Cardiac fibroblast (primary cell): Measurements from ENCODE around the gene PMEPA1.

Experiments used
- DNase-seq, 2 donors: peaks; one replicate each; pipeline versions ENCODE4 v3.0.0 to v3.0.0-alpha.2; 2010; ENCODE audit warnings: low read depth in 2 of 2
- H3K4me3 ChIP-seq, 2 donors: replicated peaks in 1 of 2; 1 replicate in 1 of 2; 2 replicates in 1 of 2; pipeline ENCODE4 v1.5.1; 2011; ENCODE audit warnings: low read depth in 2 of 2, low read length in 2 of 2, mild to moderate bottlenecking in 2 of 2, moderate library complexity in 1 of 2
- CTCF ChIP-seq: IDR thresholded peaks from one replicate; pipeline ENCODE4 v1.5.1; 2011; ENCODE audit warnings: low read depth, mild to moderate bottlenecking, low read length, inconsistent platforms

PMEPA1 gene

GRCh38 chr20:57670288-57671071 lies 39.3 kb downstream of the PMEPA1 start:
- DNase-seq, result no peak
- TF ChIP-seq CTCF, result no peak
- H3K4me3 ChIP-seq, result no peak overlapping the region

- no peak for TF ChIP-seq CTCF
- DNase-seq, result no peak
- H3K4me3 ChIP-seq, result no peak overlapping the region
Measured at GRCh38 chr20:57669632-57670031, 40.2 kb downstream of the PMEPA1 start.

- no peak for DNase-seq
- H3K4me3 ChIP-seq, result no peak overlapping the region
- no peak for TF ChIP-seq CTCF
Measured at GRCh38 chr20:57667924-57668782, 41.7 kb downstream of the PMEPA1 start.

- DNase-seq, result no peak
- no peak overlapping the region for H3K4me3 ChIP-seq
- TF ChIP-seq CTCF, result no peak
Measured at GRCh38 chr20:57667388-57667787, 42.4 kb downstream of the PMEPA1 start.

GRCh38 chr20:57666834-57667157 lies 43.0 kb downstream of the PMEPA1 start:
- H3K4me3 ChIP-seq, result no peak overlapping the region
- TF ChIP-seq CTCF, result no peak
- no peak for DNase-seq

GRCh38 chr20:57666106-57666833 lies 43.5 kb downstream of the PMEPA1 start:
- no peak overlapping the region for H3K4me3 ChIP-seq
- TF ChIP-seq CTCF, result no peak
- no peak for DNase-seq
